Esophagus muscularis mucosa (tissue), 4 donors: ENCODE data around the gene SIK3. TPM values are rescaled to one million over a fixed set of nuclear protein-coding genes. Genes with fewer than 3 reads are reported as not detected.
A peak's percentile ranks its signal among the peaks of the same experiment; 100 is the strongest.

Source experiments
- DNase-seq: peaks from one replicate; pipeline ENCODE4 v3.0.0-alpha.2; 2017; ENCODE audit errors: extremely low spot score
- H3K27ac ChIP-seq, 4 donors: fragments of 200-600 bp; sonication (generic); replicated peaks in 1 of 4; 1 replicate in 3 of 4; 2 replicates in 1 of 4; pipeline ENCODE4 v1.5.1; 2016 to 2019; ENCODE audit warnings: mild to moderate bottlenecking in 1 of 4
- H3K27me3 ChIP-seq, 4 donors: fragments of 200-600 bp; sonication (generic); one replicate each; pipeline versions ENCODE4 v1.5.1 to v1.6.0; 2016 to 2019
- H3K36me3 ChIP-seq, 4 donors: fragments of 200-600 bp; sonication (generic); one replicate each; pipeline ENCODE4 v1.5.1; 2016 to 2019
- H3K4me1 ChIP-seq, 4 donors: fragments of 200-600 bp; sonication (generic); one replicate each; pipeline ENCODE4 v1.5.1; 2016 to 2019
- H3K4me3 ChIP-seq, 4 donors: fragments of 200-600 bp; sonication (generic); 1 replicate in 2 of 4; 2 replicates in 2 of 4; pipeline ENCODE4 v1.5.1; 2016 to 2019; ENCODE audit warnings: mild to moderate bottlenecking in 4 of 4, moderate library complexity in 1 of 4
- H3K9me3 ChIP-seq, 4 donors: fragments of 200-600 bp; sonication (generic); 1 replicate in 3 of 4; 2 replicates in 1 of 4; pipeline ENCODE4 v1.5.1; 2016 to 2019
- CTCF ChIP-seq, 3 experiments: fragments of 200-600 bp in 2 of 3; fragments of 450-650 bp in 1 of 3; sonication (generic) in 2 of 3; IDR thresholded peaks; one replicate each; pipeline ENCODE4 v1.5.1; 2017 to 2019; ENCODE audit warnings: antibody characterized with exemption in 3 of 3, mild to moderate bottlenecking in 2 of 3, moderate library complexity in 1 of 3
- EP300 ChIP-seq: sonication (generic); formaldehyde crosslinking; IDR thresholded peaks from one replicate; pipeline ENCODE4 v1.6.1; 2017; ENCODE audit warnings: antibody characterized with exemption
- POLR2A ChIP-seq: fragments of 450-650 bp; IDR thresholded peaks from one replicate; pipeline ENCODE4 v1.6.1; 2017; ENCODE audit warnings: antibody characterized with exemption, moderate library complexity, mild to moderate bottlenecking, low read depth
- POLR2AphosphoS5 ChIP-seq, 2 donors: sonication (generic); formaldehyde crosslinking; IDR thresholded peaks; one replicate each; pipeline ENCODE4 v1.6.1; 2017; ENCODE audit warnings: antibody characterized with exemption in 2 of 2
- WGBS: methylation state at CpG from one replicate; pipeline ENCODE4 v1.1.5; 2018; 5-methylcytosine and 5-hydroxymethylcytosine counted together
- intact Hi-C: fragments of 100-400 bp; cut with DNase I; formaldehyde crosslinking; loops from one replicate; pipeline ENCODE4 v1.15.1; 2023
- total RNA-seq, 4 donors: library from RNA; depleted of rRNA; stranded (reverse); fragments of >200 nt; gene quantifications; one replicate each; pipeline versions ENCODE4 v1.1.0 to v1.2.1, GENCODE V29; 2016

SIK3 gene
- total RNA-seq, 4 donors from 2014 or later: 39.5 to 53.5 (median 42.3) TPM

- no peak for TF ChIP-seq POLR2AphosphoS5 (IDR thresholded peaks at IDR 0.05)
- no peak for TF ChIP-seq POLR2A
- no peak for TF ChIP-seq CTCF (IDR thresholded peaks at IDR 0.05)
- TF ChIP-seq EP300: no peak
- no peak for DNase-seq
- H3K36me3 ChIP-seq: no peaks in the 10 kb centered on the region
- H3K9me3 ChIP-seq: no peaks in the 10 kb centered on the region
- peaks cover 7 to 35% (median 30%) of the 10 kb centered on the region in 4 donors for H3K4me1 ChIP-seq
- no peak overlapping the region for H3K4me3 ChIP-seq
- H3K27me3 ChIP-seq: no peaks in the 10 kb centered on the region
- WGBS: 80% methylated on average over 5 of the region's 5 CpGs
- intact Hi-C loops: loop anchor here (10.0 kb wide), 1 partner anchor 62 kb away; no protein-coding TSS in a partner anchor
- H3K27ac ChIP-seq: no peak overlapping the region
Measured at GRCh38 chr11:116976941-116977570, 121.2 kb downstream of the SIK3 start.

GRCh38 chr11:116975661-116976060 is 122.6 kb downstream of the SIK3 start:
- Histone ChIP-seq H3K27ac (no peak overlapping the region), H3K27me3 (no peaks in the 10 kb centered on the region), H3K4me3 (no peak overlapping the region), H3K9me3 (no peaks in the 10 kb centered on the region), H3K4me1 (peaks cover 0 to 22% (median 19%) of the 10 kb centered on the region in 4 donors), H3K36me3 (no peaks in the 10 kb centered on the region)
- WGBS: 97% methylated on average over 1 of the region's 1 CpG
- intact Hi-C loops: loop anchor here (10.0 kb wide), 1 partner anchor 61 kb away; no protein-coding TSS in a partner anchor
- no peak for DNase-seq
- TF ChIP-seq POLR2A: no peak
- TF ChIP-seq CTCF (IDR thresholded peaks at IDR 0.05): no peak
- no peak for TF ChIP-seq EP300
- no peak for TF ChIP-seq POLR2AphosphoS5 (IDR thresholded peaks at IDR 0.05)

GRCh38 chr11:116973270-116973669 is 125.0 kb downstream of the SIK3 start:
- H3K9me3 ChIP-seq: no peaks in the 10 kb centered on the region
- no peak for TF ChIP-seq POLR2A
- TF ChIP-seq CTCF (IDR thresholded peaks at IDR 0.05): no peak
- no peak for TF ChIP-seq POLR2AphosphoS5 (IDR thresholded peaks at IDR 0.05)
- TF ChIP-seq EP300: no peak
- no peak overlapping the region for H3K4me3 ChIP-seq
- H3K27me3 ChIP-seq: no peaks in the 10 kb centered on the region
- no peak for DNase-seq
- peaks cover 0 to 14% (median 13%) of the 10 kb centered on the region in 4 donors for H3K4me1 ChIP-seq
- H3K27ac ChIP-seq: no peak overlapping the region
- intact Hi-C loops: loop anchor here (10.0 kb wide), 1 partner anchor 58 kb away; no protein-coding TSS in a partner anchor
- H3K36me3 ChIP-seq: no peaks in the 10 kb centered on the region

- peaks cover 0 to 14% (median 13%) of the 10 kb centered on the region in 4 donors for H3K4me1 ChIP-seq
- WGBS: 69% methylated on average over 4 of the region's 4 CpGs
- H3K27me3 ChIP-seq: no peaks in the 10 kb centered on the region
- intact Hi-C loops: loop anchor here (10.0 kb wide), 1 partner anchor 58 kb away; no protein-coding TSS in a partner anchor
- H3K36me3 ChIP-seq: no peaks in the 10 kb centered on the region
- no peak for TF ChIP-seq POLR2AphosphoS5 (IDR thresholded peaks at IDR 0.05)
- TF ChIP-seq EP300: no peak
- peak in 1 of 3 experiments; percentile 10 for TF ChIP-seq CTCF (IDR thresholded peaks at IDR 0.05)
- no peak for TF ChIP-seq POLR2A
- DNase-seq: no peak
- no peaks in the 10 kb centered on the region for H3K9me3 ChIP-seq
- H3K4me3 ChIP-seq: no peak overlapping the region
- no peak overlapping the region for H3K27ac ChIP-seq
Measured at GRCh38 chr11:116972691-116973090, 125.5 kb downstream of the SIK3 start.
